GM03348 (cell line): Measurements from ENCODE around the gene RAB12.
A peak's percentile ranks its signal among the peaks of the same experiment; 100 is the strongest.
"Not testable (repeated sequence)": the region's sequence is repeated elsewhere in the genome, so short reads cannot be mapped to it uniquely, and the experiment has no call there.

Experiments
- DNase-seq: peaks from one replicate; pipeline ENCODE4 v3.0.0; 2012; ENCODE audit warnings: low spot score

The RAB12 gene

GRCh38 chr18:8614875-8615274 is 5.6 kb downstream of the RAB12 start:
- DNase-seq: no peak

DNA sequence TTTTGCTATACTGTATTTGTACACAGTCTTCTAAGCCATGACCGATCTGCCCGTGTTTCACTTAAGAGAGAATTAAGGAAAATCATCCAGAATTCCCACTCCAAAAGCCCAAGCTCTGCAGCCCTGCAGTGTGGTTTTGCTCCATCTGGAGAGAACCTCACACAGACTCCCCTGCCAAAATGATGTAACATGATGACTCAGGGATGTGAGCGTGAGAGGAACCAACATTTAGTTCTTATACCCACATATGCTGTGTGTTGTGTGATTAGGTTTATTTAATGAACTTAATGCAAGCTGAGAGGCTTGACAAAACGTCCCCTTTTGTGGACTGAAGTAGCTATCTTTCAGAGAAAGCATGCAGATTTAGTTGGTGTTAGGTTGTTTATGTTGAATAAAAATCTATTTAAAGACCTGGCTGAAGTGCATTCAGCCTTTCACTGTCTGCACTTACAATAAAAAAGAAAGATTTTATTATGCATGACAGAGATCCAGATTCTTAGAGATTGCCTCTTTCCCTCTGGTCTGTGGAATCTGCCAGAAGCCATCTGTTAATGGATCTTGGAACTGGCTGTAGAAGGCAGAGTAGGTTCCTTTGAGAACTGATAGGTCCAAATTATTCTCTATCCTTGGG is 6.3 kb downstream of the RAB12 start:
- peak; percentile 92 for DNase-seq

GRCh38 chr18:8616028-8616401 is 6.8 kb downstream of the RAB12 start:
- DNase-seq: no peak

GRCh38 chr18:8617907-8618306 is 8.7 kb downstream of the RAB12 start:
- no peak for DNase-seq

- no peak for DNase-seq
These were observed 9.8 kb downstream of the RAB12 start for GRCh38 chr18:8619041-8619440.

DNA sequence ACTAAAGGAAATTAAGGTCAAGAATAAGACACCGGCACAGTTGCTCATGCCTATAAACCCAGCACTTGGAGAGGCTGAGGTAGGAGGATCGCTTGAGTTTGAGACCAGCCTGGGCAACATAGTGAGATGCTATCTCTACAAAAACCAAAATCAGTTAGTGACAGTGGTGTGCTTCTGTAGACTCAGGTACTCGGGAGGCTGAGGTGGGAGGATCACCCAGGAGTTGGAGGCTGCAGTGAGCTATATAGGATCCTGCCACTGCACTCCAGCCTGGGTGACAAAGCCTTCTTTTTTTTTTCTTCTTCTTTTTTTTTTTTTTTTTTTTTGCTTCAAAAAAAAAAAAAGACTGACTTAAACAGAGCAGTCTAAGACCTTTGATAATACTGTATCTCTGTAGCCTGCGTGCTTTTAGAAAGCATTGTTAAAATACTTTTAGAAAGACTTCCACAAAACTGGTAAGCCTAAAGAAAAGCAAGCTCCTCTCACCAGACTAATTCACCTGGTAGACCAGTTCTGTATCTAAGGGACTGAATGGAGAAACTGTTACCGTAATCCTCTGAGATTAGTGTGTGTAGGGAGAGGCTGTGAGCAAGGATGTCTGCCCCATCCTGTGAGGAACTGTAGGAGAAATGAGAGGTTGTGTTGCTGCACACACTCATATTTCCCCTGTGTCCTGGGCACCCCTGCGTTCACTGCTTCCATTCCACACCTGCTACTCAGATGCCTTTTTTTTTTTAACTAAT is 10.8 kb downstream of the RAB12 start:
- DNase-seq: no peak

DNA sequence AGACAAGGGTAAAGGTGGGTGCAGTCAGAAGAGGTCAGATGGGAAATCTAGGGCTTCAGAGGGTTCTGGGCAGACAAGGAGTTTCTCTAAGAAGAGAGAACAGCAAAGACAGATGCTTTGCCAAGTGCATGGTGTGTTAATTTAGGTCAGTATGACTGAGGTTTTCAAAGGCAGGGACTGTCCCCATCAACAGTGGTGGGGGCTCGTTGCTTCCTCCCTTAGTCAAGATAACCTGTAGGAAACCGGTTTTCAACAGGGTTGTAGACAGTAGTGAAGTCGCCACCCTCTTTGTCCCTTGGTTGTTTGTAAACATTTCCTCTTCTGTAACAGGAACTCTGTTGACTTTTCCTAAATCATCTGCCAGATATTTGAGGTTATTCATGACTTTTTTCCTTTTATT is 11.6 kb downstream of the RAB12 start:
- no peak for DNase-seq

- not testable (repeated sequence) for DNase-seq
These were observed 13.4 kb downstream of the RAB12 start for GRCh38 chr18:8622625-8623024.

GRCh38 chr18:8623549-8624106 is 14.4 kb downstream of the RAB12 start:
- no peak for DNase-seq

DNA sequence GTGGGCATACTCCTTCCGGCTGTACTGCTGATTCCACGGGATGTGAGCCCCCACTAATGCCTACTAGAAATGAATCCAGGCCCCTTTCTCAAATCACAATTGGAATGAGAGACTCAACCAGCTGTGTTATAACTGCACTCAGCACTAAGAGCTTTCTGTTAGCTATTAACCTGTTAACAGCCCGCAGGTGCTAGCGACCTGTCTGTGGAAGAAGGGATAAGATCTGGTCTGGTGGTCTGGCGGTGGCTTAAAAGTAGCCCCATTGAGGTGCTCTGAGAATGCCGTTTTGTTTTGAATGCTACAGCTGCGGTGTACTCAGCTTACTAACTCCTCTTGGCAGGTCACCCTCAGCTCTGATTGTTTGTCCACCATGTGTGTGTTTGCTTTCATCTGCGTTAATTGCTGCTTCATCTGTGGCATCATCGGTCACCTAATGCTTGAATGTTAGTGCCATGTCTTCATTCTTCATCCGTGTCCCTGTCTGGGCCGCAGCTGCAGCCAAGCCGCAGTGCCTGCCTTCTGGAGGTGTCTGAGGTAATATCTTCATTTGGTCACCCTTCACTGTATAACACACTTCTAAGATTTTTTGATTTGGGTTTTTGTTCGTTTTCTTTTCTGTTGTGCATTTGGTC is 16.3 kb downstream of the RAB12 start:
- no peak for DNase-seq

GRCh38 chr18:8626414-8627106 is 17.3 kb downstream of the RAB12 start:
- DNase-seq: no peak

DNA sequence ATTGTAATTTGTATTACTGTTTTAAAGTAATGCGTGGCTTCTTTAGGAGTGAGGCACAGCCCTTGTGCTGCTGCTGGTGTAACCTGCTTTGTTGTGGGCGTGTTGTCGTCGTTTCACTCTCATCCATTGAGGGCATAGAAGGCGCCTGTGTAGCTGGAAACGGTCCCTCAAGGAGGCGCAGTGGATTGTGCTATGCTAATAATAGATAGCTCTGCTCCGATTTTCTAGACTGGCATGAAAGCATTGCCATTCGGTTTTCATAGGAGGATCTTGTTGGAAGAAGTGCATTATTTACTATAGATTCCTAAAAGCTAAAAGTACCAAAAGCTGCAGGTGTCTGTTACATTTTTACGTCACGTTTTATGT is 17.9 kb downstream of the RAB12 start:
- no peak for DNase-seq

- DNase-seq: no peak
These were observed 18.3 kb downstream of the RAB12 start for GRCh38 chr18:8627540-8627939.

DNA sequence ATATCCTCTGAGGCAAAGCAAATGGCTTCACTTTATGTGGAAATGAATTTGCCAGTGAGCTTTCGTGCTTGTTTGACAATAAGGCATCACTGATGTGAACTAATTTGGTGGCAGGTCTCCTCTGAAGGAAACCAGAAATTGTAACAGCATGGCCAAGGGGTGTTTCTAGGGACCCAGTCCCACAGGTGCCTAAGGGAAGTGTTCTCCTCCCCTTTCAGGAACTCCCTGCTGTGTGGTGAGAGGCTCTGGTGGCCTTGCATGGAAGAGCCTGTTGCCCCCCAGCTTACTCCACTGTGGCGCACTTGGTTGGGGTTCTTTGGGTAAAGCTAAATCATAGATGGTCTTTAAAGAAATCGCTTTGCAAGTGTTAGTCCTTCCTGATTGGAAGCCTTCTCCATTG is 20.4 kb downstream of the RAB12 start:
- no peak for DNase-seq

DNA sequence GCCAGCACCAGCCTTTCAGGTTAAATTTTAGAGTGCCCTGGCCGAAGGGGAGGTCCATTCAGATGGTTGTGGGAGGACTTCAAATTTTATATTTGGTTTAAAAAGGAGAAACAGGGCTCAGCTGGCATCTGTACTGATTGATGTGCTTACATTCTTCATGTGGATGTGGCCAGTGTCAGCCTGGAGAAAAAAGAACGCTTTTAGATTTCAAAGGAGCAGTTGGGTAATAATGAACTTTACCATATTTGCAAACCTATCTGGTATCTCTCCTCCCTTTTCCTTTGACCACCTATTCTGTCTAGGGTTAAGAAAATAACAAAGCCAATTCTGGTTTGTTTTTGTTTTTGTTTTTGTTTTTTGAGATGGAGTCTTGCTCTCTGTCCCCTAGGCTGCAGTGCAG is 21.3 kb downstream of the RAB12 start:
- no peak for DNase-seq

- no peak for DNase-seq
These were observed 22.0 kb downstream of the RAB12 start for GRCh38 chr18:8631265-8631664.

GRCh38 chr18:8632386-8632785 is 23.1 kb downstream of the RAB12 start:
- DNase-seq: no peak

DNA sequence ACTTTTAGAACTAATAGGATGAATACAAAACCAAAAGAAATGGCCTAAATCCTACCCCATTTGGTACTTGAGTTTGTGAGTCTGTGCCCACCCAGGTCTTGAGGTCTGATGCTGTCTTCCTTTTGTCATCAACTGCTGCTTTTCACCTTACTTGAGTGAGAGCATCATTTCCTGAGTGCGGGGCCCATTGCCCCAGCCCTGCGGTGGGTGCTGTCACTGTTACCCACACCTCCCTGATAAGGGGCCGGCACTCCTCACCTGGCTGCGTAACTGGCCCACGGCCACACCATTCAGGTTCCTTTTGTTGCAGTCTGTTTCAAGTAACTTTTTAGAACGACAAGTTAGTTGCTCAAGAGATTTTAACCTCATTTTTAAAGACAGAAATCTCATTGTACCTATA is 25.3 kb downstream of the RAB12 start:
- no peak for DNase-seq

GRCh38 chr18:8635087-8635486 is 25.9 kb downstream of the RAB12 start:
- DNase-seq: no peak

DNA sequence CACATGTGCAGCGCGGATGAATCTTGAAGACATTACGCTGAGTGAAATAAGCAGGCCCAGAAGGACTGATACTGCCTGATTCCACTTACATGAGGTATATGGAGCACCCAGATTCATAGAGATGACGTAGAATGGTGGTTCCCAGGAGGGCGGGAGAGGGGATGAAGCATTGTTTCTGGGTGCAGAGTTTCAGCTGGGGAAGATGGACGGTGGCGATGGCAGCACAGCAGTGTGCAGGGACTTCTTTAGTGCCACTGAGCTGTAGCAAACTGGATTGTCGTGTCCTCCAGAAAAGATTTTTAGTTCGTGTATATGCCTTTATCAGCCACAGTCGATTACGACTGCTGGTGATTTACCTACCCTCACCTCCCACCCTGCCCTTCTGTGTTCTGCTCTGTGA is 30.5 kb downstream of the RAB12 start:
- no peak for DNase-seq

DNA sequence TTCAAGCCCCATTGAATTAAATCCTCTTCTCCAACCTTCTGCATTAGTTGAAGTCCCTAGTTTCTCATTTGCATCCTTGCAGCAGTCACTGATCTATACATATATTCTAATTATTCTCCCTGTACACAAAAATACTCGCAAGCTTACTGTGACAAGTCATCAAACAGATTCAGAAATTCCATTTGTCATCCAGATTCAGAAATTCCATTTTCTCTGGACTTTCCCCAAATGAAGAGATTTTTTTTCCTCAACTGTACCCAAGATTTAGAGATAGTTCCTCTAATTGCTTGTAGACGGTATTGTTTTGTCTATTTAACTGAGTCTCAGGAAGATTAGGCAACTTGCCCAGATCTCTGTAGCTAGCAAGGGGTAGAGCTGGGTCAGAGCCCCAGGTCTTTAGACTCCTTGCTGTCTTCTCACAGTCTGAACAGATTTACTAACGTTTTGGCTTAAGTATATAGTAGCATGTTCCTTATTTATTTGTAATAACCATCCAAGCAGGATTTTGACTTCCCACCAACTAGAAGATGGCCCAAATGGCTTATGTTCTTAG is 34.2 kb downstream of the RAB12 start:
- no peak for DNase-seq

DNA sequence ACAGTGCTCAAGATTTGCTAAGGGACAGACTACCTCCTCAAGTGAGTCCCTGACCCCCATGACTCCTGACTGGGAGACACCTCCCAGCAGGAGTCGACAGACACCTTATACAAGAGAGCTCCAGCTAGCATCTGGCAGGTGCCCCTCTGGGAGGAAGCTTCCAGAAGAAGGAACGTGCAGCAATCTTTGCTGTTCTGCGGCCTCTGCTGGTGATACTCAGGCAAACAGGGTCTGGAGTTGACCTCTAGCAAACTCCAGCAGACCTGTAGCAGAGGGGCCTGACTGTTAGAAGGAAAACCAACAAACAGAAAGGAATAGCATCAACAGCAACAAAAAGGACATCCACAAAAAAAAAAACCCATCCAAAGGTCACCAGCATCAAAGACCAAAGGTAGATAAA is 38.1 kb downstream of the RAB12 start:
- DNase-seq: not testable (repeated sequence)
